Activated CD8-positive, alpha-beta memory T cell treated with anti-CD3 and anti-CD28 coated beads, Interleukin-2, amount 50 U/mL, for 1 hour (primary cell): ENCODE data around the gene DNAJB8.

Experiments
- DNase-seq: peaks from one replicate; pipeline ENCODE4 v3.0.0-alpha.2; 2020; ENCODE audit errors: extremely low read depth

DNAJB8 gene

DNA sequence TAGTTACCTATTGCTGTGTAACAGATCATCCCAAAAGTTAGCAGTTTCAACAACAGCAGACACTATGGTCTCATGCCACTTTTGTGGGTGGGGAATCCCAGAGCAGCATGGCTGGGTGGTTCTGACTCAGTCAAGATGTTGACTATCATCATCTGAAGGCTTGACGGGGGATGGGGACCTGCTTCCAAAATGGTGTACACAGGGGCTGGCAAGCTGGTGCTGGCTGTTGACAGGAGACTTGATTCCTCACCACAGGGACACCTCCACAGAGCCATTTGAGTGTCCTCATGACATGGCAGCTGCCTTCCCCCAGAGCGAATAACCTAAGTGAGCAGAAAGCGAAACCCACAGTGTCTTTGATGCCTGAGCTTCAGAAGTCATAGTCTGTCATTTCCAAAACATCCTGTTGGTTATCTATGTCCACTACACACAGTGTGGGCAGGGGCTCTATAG lies 19.1 kb downstream of the DNAJB8 start:
- DNase-seq, result no peak

DNA sequence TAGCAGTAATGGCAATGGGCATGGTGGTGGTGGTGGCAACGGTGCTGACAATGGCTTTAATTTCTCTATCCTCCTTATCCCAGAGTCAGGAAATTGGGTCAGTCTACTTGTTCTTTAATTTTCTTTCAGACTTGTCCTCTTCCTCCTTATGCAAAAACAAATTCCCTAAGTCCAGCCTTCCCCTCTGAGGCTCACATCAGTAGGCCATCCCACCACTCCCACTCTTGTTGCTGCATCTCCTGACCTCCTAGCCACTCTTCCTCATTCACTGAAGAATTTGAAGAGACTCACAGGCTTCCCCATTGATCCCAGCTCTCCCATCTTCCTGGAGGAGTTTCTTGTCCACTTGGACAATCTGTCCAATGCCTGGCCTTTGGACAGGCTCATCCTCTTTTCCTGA lies 19.9 kb downstream of the DNAJB8 start:
- DNase-seq, result no peak

DNA sequence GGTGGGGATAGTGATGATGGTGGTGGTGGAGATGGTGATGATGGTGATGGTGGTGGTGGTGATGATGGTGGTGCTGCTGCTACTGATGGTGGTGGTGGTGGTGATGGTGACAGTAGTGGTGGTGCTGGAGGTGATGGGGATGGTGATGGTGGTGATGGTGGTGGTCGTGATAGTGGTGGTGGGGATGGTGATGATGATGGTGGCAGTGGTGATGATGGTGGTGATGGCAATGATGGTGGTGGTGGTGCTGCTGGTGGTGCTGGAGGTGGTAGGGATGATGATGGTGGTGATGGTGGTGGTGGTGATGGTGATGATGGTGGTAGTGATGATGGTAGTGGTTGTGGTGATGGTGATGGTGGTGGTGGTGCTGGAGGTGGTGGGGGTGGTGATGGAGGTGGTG lies 21.3 kb downstream of the DNAJB8 start:
- DNase-seq, result no peak

DNA sequence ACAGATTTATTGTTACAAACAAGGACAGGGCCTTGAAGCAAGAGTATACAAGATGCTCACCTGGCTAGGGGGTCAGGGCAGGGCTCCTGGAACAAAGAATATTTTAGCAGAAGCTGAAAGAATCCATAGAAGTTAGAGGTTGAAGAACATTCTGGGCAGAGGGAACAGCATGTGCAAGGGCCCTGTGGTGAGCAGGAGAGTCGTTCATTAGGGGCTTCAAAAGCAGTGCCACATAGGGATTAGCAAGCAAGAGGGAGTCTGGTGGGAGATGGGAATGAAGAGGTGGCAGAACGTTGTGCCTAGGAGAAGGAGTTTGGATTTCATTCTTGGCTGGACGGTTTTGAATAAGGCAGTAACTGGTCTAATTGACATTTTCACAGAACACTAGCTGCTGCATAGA lies 22.9 kb downstream of the DNAJB8 start:
- DNase-seq, result no peak

DNA sequence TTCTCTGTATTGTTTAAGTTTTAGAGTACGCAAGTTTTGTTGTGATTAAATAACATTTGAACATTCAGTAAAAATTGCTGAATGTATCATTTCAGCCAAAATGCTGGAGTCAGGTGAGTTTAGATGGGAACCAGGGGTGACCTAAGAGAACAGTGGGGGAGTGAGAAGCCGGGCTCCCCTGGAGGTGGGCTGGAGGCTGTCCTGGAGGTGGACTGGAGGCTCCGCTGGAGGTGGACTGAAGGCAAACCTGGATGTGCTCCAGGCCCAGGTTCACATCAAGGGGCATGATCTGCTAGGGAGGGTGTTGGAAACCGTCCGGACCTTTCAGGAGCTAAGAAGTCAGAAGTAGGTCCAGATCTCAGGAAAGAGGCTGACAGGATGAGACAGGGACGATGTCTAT lies 23.7 kb downstream of the DNAJB8 start:
- no peak for DNase-seq

DNA sequence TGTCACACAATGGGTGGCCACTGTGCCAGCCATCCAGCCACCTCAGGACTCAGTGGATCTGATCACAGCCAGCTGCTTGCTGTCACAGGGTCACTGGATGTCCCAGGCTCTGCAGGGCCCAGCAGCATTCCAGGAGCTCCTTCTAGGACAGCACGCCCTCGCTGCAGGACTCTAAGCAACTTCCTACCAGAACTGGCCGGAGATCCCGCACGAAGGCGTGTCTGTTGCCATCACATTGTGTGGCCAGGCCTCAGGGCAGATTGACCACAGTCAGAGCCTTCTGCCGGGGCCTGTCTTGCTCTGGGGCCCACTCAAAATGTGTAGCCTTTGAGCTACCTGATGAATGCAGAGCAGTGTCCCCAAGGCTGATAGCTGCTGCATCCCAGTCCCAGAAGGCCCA lies 24.6 kb downstream of the DNAJB8 start:
- DNase-seq, result no peak

DNA sequence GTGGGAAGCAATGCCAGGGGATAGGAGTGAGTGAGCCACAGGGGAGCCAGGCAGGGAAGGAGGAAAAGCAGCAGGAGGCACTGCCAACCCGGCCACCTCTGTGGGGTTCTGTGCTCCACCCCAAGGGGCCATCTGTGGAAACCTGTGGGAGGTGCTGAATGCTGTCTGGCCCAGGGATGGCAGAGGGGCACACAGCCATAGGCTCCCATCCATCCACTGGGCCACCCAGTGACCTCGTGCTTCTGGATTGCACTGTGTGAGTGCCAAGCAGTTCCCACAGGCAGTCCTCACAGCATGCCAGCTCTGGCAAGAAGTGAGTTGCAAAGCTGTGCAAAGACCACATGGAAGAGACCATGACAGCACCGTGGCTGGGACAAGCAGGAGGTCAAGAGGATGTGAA lies 27.5 kb downstream of the DNAJB8 start:
- no peak for DNase-seq

DNA sequence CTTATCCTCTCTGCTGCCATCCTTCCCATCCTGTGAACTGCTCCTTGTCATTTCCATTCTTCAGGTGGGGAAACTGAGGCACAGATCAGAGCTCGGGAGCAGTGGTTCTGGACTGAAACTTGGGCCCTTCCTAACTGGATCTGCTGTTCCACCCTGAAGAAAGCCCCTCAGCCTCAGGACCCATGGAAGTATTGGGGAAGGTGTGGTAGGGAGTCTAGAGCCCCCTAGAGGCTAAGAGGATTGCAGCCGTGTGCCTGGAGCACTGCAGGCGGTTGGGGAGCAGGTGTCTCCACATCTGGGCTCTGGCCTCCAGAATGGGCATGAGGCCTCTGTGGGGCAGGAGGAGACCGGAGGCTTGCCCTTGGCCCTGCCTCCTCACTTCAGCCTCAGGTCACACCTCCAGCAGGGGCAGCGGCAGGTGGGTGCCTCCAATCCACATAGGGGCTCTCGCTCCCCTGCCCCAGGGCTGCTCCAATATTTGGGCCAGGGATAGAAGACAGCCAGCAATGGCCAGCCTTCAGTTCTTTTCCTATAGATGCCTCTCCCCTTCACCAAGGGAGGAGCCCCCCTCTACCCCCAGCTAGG lies 28.1 kb downstream of the DNAJB8 start:
- DNase-seq, result no peak

DNA sequence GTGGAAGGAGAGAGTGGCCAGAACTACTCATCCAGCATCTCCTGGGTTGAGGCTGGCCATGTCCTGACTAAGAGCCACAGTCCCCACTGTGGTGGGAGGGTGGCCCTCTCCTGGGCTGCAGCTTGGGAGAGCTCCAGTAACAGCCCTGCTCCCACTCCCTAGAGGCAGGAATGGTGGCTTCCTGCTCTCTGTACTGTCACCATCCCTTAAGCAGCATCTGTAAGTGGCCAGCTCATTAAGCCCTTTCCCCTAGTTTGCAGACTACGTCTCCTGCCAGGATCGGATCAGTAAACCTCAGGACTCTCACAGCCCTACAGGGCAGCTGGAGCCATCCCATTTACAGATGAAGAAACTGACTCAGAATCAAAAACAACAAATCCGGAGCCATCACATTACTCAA lies 30.5 kb downstream of the DNAJB8 start:
- DNase-seq, result no peak

DNA sequence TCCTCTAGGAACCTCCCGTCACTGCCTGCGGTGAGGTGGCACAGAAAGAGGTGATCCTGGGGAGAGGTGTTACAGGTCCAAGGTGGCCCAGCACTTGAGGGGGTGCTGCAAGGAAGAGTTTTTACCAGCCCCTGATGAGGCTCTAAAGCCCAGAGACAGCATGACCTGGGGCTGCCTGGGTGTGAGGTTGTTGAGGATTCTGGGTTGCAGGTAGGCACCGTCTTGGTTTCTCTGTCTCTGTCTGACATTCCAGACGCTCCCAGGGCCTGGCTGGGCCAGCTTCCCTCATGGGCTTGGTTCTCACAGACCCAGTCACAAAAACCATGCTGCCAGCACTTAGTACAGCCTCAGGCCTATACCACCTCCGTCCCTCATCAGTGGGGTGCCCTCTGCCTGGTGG lies 31.1 kb downstream of the DNAJB8 start:
- DNase-seq, result no peak

DNA sequence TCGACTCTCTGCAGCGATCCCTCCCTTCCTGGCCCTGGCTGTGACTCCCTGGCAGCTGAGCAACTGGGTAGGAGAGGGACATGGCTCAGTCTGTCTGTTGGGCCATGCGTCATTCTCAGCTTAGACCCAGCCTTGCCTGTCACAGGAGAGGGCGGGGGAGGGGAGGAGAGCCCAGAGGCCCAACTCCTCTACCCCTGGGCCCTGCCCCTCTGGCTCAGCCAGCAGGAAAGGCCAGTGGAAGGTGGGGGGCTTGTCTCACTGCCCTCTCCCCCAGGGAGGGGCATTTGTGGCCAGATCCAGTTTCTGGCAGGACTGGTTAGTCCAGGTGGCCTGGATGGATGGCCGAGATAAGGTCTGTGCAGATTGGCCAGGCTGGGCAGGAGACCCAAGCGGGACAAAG lies 31.6 kb downstream of the DNAJB8 start:
- DNase-seq, result no peak

DNA sequence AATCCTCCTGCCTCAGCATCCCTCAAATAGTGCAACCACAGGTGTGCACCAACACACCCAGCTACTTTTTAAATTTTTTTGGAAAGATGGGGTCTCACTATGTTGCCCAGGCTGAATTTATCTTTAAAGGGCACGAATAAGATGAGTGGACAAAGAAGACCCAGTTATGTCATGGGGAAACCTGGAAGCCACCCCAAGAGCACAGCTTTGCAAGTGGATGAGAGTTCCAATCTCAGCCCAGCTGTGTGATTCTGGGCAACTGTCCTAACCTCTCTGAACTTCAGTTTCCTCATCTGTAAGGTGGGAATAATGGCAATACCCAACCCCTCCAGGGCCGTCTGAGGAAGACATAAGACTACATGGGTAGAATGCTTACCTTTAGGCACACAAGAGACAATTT lies 32.2 kb downstream of the DNAJB8 start:
- no peak for DNase-seq

DNA sequence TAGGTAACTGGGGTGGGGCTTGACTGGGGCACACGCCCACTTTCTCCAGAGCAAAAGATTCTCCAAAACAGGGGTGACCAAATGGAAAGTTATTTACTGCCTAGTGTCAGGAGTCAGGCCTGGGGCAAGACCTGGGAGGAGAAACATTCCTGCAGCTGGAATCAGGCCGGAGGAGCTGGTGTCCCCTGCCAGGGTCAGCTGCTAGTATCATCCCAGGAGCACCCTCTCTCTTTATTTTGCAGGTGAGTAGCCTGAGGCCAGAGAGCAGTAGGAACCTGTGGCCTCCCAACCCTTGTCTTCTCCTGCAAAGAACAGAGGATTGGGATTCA lies 32.9 kb downstream of the DNAJB8 start:
- no peak for DNase-seq

DNA sequence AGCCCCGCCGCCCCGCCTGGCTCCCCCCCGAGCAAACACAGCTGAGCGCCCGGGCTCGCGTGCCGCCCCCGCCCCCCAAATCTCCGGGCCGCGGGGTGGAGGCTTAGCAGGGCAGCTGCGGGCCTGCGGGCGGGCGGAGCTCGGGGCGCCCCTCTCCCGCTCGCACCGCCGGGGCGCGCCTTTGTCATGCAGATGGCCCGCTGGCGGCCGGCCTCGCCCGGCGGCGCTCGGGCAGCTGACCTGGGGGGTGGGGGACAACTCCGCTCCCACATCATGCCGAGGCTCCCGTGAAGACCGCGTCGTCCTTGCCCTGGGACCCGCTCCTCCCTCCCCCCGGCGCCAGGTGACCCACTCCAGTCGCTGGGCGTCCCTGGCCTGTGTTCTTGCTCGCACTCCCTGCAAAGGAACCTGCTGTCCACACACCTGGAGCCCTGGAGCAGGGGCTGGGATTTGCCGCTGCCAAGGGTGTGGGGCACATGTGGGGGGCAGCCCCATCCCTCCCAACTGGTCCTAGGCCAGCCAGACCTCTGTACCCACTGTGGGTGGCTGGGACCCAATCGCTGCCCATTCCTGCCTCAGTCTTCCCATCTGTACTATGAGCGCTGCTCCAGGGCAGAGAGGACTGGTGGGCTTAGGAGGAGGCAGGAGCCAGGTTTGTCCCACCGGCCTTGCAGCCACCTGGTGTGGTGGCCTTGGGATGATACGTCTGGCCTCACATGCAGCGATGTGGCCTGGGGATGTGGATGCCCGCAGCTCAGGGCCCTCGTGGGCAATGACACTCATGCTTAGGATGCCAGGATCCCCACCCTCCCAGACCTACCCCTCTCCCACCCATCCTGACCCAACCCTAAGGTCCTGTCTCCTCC lies 33.5 kb downstream of the DNAJB8 start:
- DNase-seq, result no peak

DNA sequence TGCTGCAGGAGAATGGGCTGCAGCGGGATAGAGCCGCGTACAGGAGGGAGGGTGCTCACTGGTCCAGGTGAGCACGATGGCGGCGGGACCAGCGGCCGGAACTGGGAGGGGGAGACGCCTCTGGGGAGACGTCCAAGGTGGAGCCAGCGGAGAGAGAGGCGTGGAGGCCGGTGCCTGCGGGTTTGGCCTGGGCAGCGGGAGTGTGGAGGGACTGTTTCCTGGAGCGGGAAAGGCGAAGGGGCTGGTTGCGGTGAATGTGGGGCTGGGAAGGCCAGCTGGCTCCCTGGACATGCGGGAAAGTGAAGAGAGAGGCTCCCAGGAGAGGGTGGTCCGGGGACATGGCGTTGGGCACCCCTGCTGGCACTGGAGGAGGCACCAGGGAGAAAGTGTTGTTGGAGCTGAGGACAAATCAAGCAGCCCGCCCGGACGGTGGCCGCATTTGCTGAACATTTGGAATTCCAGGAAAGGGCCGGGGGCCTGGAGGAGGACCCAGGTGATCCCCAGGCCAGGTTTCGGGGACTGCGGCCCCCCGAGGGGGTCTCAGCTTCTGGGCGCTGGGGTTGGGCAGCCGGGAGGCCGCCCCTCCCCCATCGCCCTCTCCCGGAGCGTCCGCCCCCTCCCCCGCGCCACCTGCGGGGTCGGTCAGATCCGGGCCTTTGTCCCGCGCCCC lies 34.3 kb downstream of the DNAJB8 start:
- DNase-seq, result no peak

DNA sequence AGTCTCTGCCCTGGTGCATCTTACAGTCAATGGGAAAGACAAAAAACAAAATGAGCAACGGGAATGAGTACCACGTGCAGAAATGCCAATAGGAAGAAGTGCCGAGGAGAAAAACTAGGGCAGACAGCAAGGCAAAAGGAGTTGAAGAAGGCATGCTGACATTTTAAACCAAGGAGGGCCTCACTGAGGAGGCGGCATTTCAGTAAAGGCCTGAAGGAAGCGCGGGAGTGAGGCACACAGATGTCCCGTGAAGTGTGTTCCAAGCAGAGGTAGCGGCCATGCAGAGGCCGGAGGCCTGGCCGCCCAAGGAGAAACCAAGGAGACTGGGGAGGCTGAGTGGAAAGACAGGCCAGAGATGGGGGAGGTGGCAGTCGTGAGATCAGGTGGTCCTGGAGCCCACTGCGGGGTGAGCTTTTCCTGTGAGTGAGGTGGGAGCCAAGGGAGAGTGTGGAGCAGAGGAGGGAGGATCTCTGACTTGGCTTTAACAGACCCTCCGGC lies 34.8 kb downstream of the DNAJB8 start:
- DNase-seq, result no peak

DNA sequence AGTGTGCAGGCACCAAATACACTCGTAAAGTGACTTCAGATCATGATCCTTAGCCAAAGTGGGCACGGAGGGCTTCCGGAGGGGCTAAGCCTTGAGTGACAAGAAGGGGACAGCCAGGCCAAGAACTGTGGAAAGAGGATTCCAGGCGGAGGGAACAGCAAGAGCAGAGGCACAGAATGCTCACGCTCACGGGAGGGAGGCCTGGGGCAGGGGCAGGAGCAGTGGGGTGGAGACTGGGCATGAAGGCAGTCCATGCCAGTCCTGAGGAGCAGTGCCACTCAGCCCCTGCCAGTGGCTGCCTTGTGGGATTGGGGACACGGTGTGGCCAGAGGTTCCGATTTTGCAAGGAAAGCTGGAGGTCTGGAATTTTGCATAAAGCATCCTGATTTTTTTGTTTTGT lies 36.0 kb downstream of the DNAJB8 start:
- DNase-seq, result no peak

DNA sequence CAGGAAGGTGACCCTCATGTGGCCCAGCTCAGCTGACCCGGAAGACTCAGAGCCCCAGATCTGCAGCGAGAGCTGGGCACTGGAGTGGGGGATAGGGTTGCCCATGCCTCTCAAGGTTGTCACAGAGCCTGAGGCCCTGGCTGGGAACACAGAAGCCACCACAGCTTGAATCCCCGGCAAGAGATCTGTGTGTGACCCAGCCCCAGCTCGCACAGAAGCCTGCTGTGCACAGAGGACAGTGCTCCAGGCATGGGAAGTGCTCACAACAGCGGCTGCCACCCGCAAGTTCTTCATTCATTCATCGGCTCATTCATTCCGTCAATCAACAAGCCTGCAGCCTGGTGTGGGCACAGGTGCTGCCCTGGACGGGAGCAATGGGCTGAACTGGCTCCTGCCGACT lies 36.4 kb downstream of the DNAJB8 start:
- DNase-seq, result no peak

DNA sequence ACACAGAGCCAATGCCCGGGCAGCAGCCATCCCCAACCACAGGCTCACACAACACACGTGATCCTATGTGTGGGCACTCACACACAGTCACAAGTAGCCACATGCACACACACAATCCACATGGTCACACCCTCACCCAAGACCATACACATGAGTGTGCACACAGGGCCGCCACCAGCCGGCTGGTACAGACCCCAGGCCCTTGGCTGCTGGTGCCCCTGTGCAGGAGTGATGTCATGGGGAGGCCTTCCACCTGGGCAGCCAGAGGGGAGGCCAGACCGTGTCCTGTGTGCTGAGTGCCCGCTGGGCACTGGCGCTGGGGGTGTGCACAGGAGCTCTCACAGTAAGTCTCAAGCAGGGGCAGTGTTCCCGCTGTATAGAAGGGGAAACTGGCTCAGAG lies 36.9 kb downstream of the DNAJB8 start:
- no peak for DNase-seq

DNA sequence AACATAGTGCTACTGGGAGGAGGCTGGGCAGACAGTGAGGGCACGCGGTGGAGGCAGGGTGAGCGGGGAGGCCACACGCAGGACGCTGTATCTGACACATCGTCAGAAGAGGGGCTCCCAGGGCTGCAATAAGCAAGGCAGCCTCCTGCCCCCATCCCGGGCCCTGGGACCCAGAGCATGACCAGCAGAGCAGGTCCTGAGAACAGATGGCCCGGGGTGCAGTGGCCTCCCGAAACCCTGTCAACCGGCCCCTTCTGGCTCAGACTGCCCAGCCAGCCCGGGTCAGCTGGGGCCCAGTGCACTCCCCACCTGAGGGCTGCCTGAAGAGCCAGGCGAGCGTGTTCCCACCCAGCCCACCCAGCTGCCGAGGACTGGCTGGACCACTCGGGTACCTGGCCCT lies 37.4 kb downstream of the DNAJB8 start:
- DNase-seq, result no peak

DNA sequence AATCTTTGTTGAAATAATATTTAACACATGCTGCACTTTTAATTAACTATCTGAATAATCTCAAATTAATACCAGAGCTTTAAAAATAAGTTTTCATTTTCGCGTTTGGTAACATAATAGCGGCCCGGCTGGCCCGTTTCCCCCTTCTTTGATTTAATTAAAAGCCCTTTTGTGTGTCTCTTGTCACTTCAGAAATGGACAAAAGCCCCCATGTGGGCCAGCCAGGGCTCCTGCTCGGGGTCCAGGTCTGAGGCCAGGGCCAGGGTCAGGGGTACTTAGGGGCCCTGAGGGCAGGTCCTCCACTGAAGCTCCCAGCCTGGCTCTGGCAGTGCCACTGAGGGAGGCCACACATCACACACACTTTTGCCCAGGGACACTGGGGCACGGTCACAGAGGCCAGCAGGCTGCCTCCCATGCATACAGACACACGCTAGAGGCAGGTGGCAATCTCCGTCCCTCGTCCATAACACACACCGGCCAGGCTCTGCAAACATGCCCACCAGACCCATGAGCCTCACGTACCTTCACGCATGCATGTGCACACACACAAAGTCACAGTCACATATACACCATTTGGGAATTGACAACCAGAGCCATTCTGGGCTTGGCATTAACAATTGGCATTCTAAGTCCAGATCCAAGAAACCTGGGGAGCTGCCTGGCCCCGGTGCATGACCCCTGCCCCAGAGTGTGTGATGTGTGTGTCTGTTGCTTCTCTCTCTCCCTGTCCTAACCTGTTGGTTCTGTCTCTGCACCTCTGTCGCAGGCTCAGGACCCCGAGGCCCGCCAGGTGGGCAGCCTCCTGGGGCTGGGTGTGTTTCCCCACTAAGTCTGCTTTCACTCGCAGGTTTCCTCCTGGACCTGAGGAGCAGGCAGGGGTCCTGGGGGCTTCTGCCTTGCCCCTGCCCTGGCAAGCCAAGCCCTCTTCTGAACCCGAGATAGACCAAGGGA lies 38.5 kb downstream of the DNAJB8 start:
- DNase-seq, result no peak
